ENCODE measurements around the gene ZNF2. TPM values are rescaled to one million over a fixed set of nuclear protein-coding genes. Genes with fewer than 3 reads are reported as not detected.
A peak's percentile ranks its signal among the peaks of the same experiment; 100 is the strongest.

Gene ZNF2
- 10 to 100 TPM in 2 of 4 donors, 1 to 10 TPM in 2; 5.9 to 20.2 (median 8.7) TPM for total RNA-seq

DNA sequence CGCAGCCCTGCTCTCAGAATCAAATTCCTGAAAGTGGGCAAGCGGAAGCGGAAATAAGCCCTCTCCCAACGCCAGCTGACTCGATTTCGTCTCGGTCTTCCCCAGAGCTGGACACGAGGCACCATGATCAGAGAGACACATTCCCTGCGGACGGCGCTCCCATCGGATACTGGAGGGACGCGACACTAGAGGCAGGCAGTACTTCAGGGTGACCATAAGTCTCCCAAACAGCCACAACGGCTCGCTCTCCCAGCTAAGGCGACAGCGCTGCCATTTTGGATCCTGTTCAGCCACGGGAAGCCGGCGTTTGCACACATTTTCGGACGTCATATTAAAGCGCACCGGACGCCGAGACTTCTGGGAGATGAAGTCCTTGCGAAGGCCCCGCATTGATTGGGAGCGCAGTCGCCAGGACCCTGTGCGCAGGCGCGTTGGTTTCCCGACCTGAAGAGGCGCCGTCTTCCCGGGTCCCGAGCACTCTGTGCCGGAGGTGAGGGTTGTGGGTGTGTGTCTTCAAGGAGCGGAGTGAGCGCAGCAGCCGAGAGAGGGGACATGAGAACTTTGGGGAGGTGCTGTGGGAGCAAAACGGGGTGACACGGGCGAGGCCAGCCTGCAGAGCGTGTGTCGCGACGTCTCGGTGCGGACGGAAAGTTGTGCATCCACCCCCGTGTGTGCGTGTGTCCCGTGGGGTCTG lies at the start of gene ZNF2:
TSS of gene ZNF2 (plus strand) at position 439 of the 694 bp plus-strand sequence. CDS start 10,418 bp downstream, outside the sequence.
- Histone ChIP-seq H3K4me1 (no peaks in the 10 kb centered on the region), H3K36me3 (no peaks in the 10 kb centered on the region), H3K27ac (peak within 1 kb of the TSS; percentile 88 to 91), H3K9me3 (no peaks in the 10 kb centered on the region), H3K27me3 (no peaks in the 10 kb centered on the region), H3K4me3 (peak within 1 kb of the TSS; percentile 77 to 97)
- TF ChIP-seq, protein P1, sequence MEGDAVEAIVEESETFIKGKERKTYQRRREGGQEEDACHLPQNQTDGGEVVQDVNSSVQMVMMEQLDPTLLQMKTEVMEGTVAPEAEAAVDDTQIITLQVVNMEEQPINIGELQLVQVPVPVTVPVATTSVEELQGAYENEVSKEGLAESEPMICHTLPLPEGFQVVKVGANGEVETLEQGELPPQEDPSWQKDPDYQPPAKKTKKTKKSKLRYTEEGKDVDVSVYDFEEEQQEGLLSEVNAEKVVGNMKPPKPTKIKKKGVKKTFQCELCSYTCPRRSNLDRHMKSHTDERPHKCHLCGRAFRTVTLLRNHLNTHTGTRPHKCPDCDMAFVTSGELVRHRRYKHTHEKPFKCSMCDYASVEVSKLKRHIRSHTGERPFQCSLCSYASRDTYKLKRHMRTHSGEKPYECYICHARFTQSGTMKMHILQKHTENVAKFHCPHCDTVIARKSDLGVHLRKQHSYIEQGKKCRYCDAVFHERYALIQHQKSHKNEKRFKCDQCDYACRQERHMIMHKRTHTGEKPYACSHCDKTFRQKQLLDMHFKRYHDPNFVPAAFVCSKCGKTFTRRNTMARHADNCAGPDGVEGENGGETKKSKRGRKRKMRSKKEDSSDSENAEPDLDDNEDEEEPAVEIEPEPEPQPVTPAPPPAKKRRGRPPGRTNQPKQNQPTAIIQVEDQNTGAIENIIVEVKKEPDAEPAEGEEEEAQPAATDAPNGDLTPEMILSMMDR (IDR thresholded peaks at IDR 0.05) = peak in 2 of 4 experiments; percentile 8 to 23
- TF ChIP-seq POLR2A (IDR thresholded peaks at IDR 0.05) = peak; percentile 26 to 62
- intact Hi-C loops (cut with DNase I; ENCODE audit: low total_unique reads) = no loop called here
- DNase-seq = peak; percentile 97 to 99

DNA sequence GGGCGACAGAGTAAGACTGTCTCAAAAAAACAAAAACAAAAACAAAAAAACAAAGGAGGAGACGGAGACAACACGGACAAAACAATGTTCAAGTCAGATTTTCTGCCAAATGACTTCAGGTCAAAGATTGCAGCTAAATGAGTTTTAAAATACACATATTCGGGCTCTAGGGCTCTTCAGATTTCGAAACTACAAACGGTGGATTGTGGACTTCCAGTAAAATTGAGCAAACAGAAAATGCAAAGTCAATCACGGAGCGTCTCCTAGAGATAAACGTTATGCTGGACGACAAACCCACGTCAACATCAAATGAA lies 44.6 kb upstream of the ZNF2 start:
- DNase-seq = no peak
- Histone ChIP-seq H3K36me3 (no peaks in the 10 kb centered on the region), H3K27ac (peak overlapping the region; percentile 86 to 93), H3K9me3 (no peaks in the 10 kb centered on the region), H3K27me3 (no peaks in the 10 kb centered on the region), H3K4me1 (no peaks in the 10 kb centered on the region), H3K4me3 (peak overlapping the region; percentile 74 to 88)
- intact Hi-C loops (cut with DNase I; ENCODE audit: low total_unique reads) = no loop called here
- TF ChIP-seq, protein P1 (IDR thresholded peaks at IDR 0.05) = no peak
- TF ChIP-seq POLR2A (IDR thresholded peaks at IDR 0.05) = no peak

DNA sequence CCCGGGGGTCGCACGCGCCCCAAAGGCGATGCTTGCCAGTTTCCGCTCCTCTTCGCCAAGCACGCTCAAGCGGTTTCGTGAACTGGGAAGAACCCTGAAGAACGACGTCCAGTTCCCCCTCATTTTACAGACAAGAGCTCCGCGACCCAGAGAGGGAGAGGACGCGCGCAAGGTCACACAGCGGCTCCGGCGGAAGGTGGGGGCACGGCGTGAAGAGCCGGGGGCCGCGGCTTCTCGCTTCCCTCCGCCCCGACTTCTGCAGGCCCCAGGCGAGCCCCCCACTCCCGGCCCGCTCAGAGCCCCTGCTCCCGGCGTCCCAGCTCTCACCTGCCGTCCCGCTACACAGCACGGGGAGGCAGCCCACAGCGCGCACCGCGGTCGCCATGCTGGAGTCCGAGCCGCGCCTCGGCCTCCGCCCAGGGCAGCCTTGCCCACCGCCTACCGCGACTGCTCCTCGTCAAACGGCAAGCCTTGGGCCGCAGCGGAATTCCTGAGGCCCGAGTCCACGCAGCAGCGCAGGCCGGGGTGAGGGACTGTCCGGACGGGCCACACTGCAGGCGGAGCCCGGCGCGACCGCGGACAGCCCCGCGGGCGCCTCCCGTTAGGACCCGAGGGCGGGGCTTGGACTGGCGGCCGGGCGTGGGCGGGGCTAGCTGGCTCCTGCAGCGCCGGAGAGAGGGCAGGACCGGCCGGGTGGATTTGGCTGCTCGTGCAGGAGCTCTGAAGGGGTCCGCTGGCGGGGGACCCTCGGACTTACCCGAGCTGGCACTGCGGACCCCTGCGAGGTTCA lies 44.0 kb upstream of the ZNF2 start, which contains the start of gene MRPS5:
TSS of gene MRPS5 (minus strand) at position 402 of the 790 bp plus-strand sequence. CDS start at position 385, 17 bp downstream.
- H3K27ac ChIP-seq = peak within 1 kb of the TSS; percentile 86 to 93
- H3K36me3 ChIP-seq = no peaks in the 10 kb centered on the region
- no peaks in the 10 kb centered on the region for H3K4me1 ChIP-seq
- intact Hi-C loops (cut with DNase I; ENCODE audit: low total_unique reads) = no loop called here
- DNase-seq = peak; percentile 75 to 89
- no peaks in the 10 kb centered on the region for H3K9me3 ChIP-seq
- TF ChIP-seq POLR2A (IDR thresholded peaks at IDR 0.05) = peak; percentile 44 to 65
- TF ChIP-seq, protein P1 (IDR thresholded peaks at IDR 0.05) = peak in 1 of 4 experiments; percentile 18
- H3K4me3 ChIP-seq = peak within 1 kb of the TSS; percentile 74 to 88
- no peaks in the 10 kb centered on the region for H3K27me3 ChIP-seq

DNA sequence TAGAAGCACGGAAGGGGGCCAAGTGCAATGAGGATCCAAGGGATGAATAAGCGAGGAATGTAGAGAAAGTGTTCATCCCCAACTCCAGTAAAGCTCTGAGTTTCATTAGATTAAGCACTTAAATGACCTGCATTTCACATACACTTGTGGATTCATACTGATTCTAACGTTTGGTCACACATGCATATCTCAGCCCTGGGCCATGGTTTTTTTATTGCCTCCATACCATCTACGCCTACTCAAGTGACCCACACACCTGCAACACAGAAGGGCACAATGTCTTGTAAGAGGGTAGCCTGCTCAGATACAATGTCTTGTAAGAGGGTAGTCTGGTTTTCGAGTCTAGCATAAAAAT lies 43.4 kb upstream of the ZNF2 start:
- no peak for DNase-seq
- Histone ChIP-seq H3K4me1 (no peaks in the 10 kb centered on the region), H3K36me3 (no peaks in the 10 kb centered on the region), H3K27ac (peak overlapping the region; percentile 86 to 93), H3K4me3 (peak overlapping the region; percentile 74 to 88), H3K27me3 (no peaks in the 10 kb centered on the region), H3K9me3 (no peaks in the 10 kb centered on the region)
- intact Hi-C loops (cut with DNase I; ENCODE audit: low total_unique reads) = no loop called here
- TF ChIP-seq POLR2A (IDR thresholded peaks at IDR 0.05) = no peak
- TF ChIP-seq, protein P1 (IDR thresholded peaks at IDR 0.05) = no peak

DNA sequence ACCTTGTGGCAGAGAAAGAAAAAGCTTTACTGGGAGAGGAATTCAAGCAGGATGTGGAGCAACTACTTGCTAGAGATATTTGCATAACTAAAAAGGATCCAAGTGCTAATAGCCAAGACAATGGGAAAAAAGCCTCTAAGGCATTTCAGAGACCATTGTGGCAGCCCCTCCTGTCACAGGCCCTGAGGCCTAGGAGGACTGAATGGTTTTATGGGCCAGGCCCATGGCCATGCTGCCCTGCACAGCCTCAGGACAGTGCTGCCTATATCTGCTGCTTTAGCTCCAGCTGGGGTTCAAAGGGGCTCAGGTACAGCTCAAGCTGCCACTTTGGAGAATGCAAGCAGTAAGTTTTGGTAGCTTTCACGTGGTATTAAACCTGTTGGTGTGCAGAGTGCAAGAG lies 26.9 kb upstream of the ZNF2 start:
- Histone ChIP-seq H3K36me3 (no peaks in the 10 kb centered on the region), H3K9me3 (peaks cover 0 to 5% of the 10 kb centered on the region in 2 donors), H3K4me1 (no peaks in the 10 kb centered on the region), H3K27ac (no peak overlapping the region), H3K4me3 (no peak overlapping the region), H3K27me3 (no peaks in the 10 kb centered on the region)
- DNase-seq = no peak
- intact Hi-C loops (cut with DNase I; ENCODE audit: low total_unique reads) = no loop called here
- no peak for TF ChIP-seq POLR2A (IDR thresholded peaks at IDR 0.05)
- TF ChIP-seq, protein P1 (IDR thresholded peaks at IDR 0.05) = no peak

All from uterus (tissue), 4 donors.